Effector memory CD4-positive, alpha-beta T cell (primary cell): ENCODE data around the gene NUDT13.

ENCODE experiments used
- DNase-seq, 3 donors: peaks; one replicate each; pipeline ENCODE4 v3.0.0-alpha.2; 2020
- H3K27ac ChIP-seq: 2 replicates; pipeline ENCODE4 v1.7.0; 2013; ENCODE audit warnings: mild to moderate bottlenecking, low read length, moderate library complexity; ENCODE audit not compliant: insufficient read depth, poor library complexity, severe bottlenecking
- H3K27me3 ChIP-seq: replicated peaks from 2 replicates; pipeline ENCODE4 v1.7.0; 2013; ENCODE audit warnings: mild to moderate bottlenecking, low read length; ENCODE audit not compliant: insufficient read depth, control insufficient read depth, poor library complexity, severe bottlenecking
- H3K36me3 ChIP-seq: 2 replicates; pipeline ENCODE4 v1.7.0; 2013; ENCODE audit warnings: mild to moderate bottlenecking, low read length, moderate library complexity; ENCODE audit not compliant: control insufficient read depth, insufficient read depth
- H3K4me1 ChIP-seq: 2 replicates; pipeline ENCODE4 v1.7.0; 2013; ENCODE audit warnings: low read length, mild to moderate bottlenecking; ENCODE audit not compliant: control insufficient read depth, insufficient read depth, poor library complexity, severe bottlenecking
- H3K4me3 ChIP-seq: 2 replicates; pipeline ENCODE4 v1.7.0; 2013; ENCODE audit warnings: low read length, low read depth, mild to moderate bottlenecking; ENCODE audit not compliant: insufficient read depth, poor library complexity, severe bottlenecking
- H3K9me3 ChIP-seq: 2 replicates; pipeline ENCODE4 v1.7.0; 2013; ENCODE audit warnings: mild to moderate bottlenecking, low read length, moderate library complexity; ENCODE audit not compliant: control insufficient read depth

Gene NUDT13

DNA sequence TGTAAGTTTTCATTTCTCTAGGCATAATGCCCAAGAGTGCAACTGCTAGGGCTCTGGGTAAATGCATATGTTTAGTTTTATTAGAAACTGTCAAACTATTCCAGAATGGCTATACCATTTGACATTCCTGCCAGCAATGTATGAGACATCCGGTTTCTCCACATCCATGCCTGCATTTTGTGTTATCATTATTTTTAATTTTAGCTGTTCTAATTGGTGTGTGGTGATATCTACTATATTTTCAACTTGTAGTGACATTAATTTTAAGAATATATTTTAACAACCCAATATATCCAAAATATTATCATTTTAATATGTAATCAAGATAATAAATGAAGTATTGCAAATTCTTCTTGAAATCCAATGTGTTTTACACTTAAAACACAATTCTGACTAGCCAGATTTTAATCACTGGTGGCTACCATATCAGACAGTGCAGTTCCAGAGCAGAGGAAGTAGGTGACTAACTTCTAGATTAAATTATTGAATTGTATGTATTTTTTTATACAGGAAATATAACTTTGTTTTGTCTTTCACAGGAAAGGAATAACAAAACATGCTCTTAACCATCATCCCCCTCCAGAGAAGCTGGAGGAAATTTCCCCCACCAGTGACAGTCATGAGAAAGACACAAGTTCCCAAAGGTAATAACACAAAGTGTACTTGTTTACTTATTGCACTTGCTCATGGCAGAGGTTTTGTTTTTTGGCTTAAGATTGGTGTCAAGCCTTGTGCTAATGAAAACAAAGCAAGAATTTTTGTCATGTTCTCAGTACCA lies 64.1 kb downstream of the NUDT13 start:
- H3K27ac ChIP-seq: no peak overlapping the region
- no peaks in the 10 kb centered on the region for H3K27me3 ChIP-seq
- peaks cover 9% of the 10 kb centered on the region for H3K36me3 ChIP-seq
- DNase-seq: no peak
- H3K4me1 ChIP-seq: no peaks in the 10 kb centered on the region
- no peaks in the 10 kb centered on the region for H3K9me3 ChIP-seq
- H3K4me3 ChIP-seq: no peak overlapping the region
